HUES6 (cell line): ENCODE measurements around the gene TOP3B.

ENCODE experiments used
- H3K27ac ChIP-seq: 2 replicates; pipeline ENCODE4 v1.7.0; 2013; ENCODE audit warnings: low read depth, mild to moderate bottlenecking, low read length, inconsistent platforms
- H3K27me3 ChIP-seq: 2 replicates; pipeline ENCODE4 v1.6.1; 2013; ENCODE audit warnings: low read length; ENCODE audit not compliant: control insufficient read depth, insufficient read depth
- H3K36me3 ChIP-seq: 2 replicates; pipeline ENCODE4 v1.6.1; 2013; ENCODE audit warnings: low read length; ENCODE audit not compliant: control insufficient read depth, insufficient read depth
- H3K4me1 ChIP-seq: 2 replicates; pipeline ENCODE4 v1.6.1; 2013; ENCODE audit warnings: low read length; ENCODE audit not compliant: control insufficient read depth, insufficient read depth
- H3K4me3 ChIP-seq: 2 replicates; pipeline ENCODE4 v1.5.1; 2013; ENCODE audit warnings: low read depth, low read length
- H3K9ac ChIP-seq: one replicate; pipeline ENCODE4 v1.6.1; 2013; ENCODE audit warnings: mild to moderate bottlenecking, low read length
- H3K9me3 ChIP-seq: 2 replicates; pipeline ENCODE4 v1.6.1; 2013; ENCODE audit warnings: low read depth, low read length; ENCODE audit not compliant: control insufficient read depth, insufficient read depth

The TOP3B gene

DNA sequence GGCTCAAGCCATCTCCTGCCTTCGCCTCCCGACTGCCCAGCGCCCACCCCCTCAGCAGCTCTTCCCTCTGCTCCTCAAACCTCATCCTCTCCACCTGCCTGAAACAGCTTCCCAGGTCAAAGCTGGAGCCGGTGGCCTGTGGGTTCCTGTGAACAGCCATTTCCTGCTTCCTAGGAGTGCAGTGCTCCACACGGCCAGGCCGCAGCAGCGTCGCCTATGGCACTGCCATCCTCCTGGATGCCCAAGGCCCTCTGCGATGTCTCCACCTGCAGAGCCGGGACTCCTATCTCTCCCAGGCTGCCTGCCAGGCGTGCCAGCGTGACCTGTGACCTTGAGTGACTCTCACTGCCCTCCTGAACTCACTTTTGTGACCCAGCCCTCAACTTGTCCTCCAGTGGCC, 54.5 kb downstream of the TOP3B start:
- Histone ChIP-seq H3K9me3 (no peaks in the 10 kb centered on the region), H3K27ac (no peak overlapping the region), H3K27me3 (no peaks in the 10 kb centered on the region), H3K36me3 (peaks cover 22% of the 10 kb centered on the region), H3K9ac (no peak overlapping the region), H3K4me1 (peaks cover 35% of the 10 kb centered on the region), H3K4me3 (no peak overlapping the region)

DNA sequence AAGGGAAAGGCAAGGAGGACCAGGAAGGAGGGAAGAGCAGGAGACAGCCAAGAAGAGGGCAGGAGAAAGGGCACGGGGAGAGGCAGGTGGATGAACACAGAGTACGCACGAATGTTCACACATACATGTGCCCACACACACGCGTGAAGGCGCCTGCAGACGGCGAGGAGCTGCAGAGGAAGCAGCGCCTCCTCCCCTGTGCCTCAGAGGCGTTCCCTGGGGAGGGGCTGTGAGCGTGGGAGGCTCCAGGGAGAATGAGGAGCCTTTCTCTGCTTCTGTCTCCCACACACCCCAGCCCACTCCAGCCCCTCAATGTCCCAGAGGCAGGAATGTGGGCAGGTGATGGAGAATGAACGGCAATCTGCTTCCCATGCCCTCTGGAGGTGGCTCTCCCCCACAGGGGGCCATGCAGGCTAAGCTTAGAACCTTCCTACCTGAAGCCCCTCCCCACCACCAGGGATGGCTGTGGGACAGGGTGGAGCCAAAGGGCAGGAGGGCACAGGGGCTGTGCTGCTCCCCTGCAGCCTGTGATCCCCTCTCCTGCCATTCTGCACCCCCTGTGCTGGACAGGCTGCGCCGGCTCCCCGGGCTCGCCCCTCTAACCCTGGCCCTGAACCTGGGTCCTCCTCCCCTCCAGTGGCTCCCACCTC, 55.3 kb downstream of the TOP3B start:
- Histone ChIP-seq H3K9me3 (no peaks in the 10 kb centered on the region), H3K27me3 (no peaks in the 10 kb centered on the region), H3K36me3 (peaks cover 15% of the 10 kb centered on the region), H3K9ac (no peak overlapping the region), H3K4me1 (peaks cover 32% of the 10 kb centered on the region), H3K4me3 (no peak overlapping the region), H3K27ac (no peak overlapping the region)

DNA sequence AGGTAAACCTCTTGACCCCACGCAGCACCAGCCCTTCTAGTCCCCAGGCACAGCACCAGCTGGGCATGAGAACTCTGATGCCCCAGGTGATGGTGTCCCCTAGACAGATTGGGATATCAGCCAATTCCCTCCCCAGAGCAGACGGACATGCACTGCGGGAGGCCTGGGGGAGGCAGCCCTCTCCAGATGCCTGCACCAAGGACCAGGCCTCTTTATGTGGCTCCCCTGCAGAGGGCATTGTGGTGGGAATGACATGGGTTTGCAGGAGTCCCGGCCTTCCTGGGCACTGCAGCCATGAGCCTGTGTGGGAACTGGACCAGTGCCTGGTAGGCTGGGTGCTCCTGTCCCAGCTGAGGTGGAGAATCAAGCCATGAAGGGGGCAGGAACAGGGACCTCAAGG, 55.9 kb downstream of the TOP3B start:
- Histone ChIP-seq H3K27ac (no peak overlapping the region), H3K9ac (no peak overlapping the region), H3K4me3 (no peak overlapping the region), H3K4me1 (peaks cover 36% of the 10 kb centered on the region), H3K27me3 (no peaks in the 10 kb centered on the region), H3K9me3 (no peaks in the 10 kb centered on the region), H3K36me3 (peaks cover 12% of the 10 kb centered on the region)

DNA sequence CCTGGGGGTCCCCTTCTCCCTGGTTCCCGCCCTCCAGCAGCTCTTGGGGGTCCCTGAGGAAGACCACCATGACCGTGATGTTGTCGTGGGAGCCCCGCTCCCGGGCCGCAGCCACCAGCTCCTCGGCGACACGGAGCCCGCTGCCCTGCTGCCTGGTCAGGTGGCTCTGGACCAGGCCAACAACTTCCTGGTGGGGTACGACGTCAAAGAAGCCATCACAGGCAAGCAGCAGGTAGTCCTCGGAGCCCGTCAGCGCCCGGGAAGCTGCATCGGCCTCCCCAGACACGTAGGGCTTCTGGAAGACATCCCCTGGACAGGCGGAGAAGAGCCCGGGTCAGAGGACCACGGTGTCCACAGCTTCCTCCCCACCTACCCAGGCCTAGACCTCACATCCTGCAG, 59.4 kb downstream of the TOP3B start:
- Histone ChIP-seq H3K4me3 (no peak overlapping the region), H3K4me1 (peaks cover 58% of the 10 kb centered on the region), H3K36me3 (no peaks in the 10 kb centered on the region), H3K27ac (no peak overlapping the region), H3K9ac (no peak overlapping the region), H3K27me3 (no peaks in the 10 kb centered on the region), H3K9me3 (no peaks in the 10 kb centered on the region)

DNA sequence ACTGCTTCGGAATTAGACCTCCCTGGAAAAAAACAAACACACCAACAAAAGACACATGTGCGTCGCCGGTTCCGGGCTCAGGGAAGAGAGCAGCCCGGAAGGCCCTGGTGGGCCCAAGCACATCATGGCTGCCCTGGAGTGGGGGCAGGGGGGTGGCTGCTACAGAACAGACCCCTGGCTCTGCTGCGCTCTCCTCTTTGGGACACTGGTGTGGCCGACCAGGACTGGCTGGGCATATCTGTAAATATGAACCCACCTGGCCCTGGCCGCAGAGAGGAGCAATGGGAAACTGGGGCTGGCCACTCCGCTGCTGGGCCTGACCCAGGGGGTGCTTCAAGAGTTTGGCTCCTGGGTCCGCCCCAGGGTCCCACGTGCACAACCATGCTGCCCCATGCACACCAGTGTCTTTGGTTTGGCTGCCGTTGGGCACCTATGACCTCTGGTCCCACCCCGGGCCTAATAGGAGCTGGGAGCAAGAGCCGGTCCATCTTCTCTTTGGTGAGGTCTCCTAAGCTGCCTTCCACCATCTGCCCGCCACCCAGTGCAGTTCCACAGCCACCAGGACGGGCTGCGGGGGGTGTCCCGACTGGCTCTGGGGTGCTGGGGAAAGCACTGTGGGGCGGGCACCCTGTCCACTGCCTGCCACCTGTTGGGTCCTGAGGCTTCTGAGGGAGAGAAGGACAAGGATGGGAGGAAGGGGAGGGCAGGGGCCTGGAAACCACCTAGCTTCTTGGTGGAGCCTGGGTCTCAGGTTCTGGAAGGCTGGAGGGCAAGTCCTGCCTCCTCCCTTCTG, 60.0 kb downstream of the TOP3B start:
- H3K4me1 ChIP-seq = peaks cover 62% of the 10 kb centered on the region
- H3K9ac ChIP-seq = no peak overlapping the region
- H3K9me3 ChIP-seq = no peaks in the 10 kb centered on the region
- no peak overlapping the region for H3K4me3 ChIP-seq
- no peaks in the 10 kb centered on the region for H3K36me3 ChIP-seq
- H3K27ac ChIP-seq = peak overlapping the region; percentile 76
- no peaks in the 10 kb centered on the region for H3K27me3 ChIP-seq

DNA sequence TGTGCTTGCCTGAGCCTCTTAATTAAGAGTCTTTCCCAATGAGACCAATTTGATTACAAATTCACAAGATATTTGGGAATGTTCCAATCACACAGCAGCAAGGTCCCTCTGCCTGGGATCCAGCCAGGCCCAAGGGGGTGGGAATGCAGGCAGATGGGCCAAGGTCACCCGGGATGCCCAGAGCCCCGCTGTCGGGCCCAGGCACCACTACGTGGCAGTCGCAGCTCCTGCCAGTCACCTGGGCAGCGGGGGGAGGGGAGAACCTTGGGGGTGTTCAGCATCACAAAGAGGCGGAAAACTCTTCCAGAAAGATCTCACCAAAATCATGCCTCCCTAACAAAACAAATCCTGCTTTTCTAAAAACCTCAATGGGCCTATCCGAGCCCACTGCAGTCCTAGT, 60.9 kb downstream of the TOP3B start:
- Histone ChIP-seq H3K4me1 (peaks cover 62% of the 10 kb centered on the region), H3K9ac (no peak overlapping the region), H3K4me3 (no peak overlapping the region), H3K27me3 (no peaks in the 10 kb centered on the region), H3K27ac (peak overlapping the region; percentile 48), H3K9me3 (no peaks in the 10 kb centered on the region), H3K36me3 (no peaks in the 10 kb centered on the region)

DNA sequence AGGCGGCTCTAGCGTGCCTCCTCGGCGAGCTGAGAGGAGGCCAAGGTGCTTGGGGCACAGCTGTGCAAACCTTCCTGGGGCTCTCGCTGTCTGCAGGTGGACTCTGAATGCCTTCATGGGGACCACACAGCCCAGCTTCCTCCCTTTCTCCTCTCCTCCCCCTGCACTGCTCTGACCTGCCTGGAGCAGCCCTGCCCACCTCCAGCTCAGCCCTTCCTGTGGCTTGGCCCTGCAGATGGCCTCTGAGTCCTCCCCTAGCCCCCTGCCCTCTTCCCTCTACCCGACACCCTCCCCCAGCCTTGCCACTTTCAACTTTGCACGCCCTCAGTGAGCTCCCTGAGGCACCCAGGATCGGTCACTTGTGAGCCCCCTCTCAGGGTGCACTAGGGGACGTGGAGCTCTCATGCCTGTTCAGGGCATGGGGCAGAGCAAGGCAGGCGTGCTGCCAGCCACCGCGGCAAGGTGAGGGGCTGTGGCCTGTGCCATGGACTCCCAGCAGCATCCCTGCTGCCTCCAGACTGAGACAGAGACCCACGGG, 61.3 kb downstream of the TOP3B start:
- Histone ChIP-seq H3K4me1 (peaks cover 59% of the 10 kb centered on the region), H3K9me3 (no peaks in the 10 kb centered on the region), H3K4me3 (no peak overlapping the region), H3K36me3 (no peaks in the 10 kb centered on the region), H3K27ac (peak overlapping the region; percentile 48), H3K27me3 (no peaks in the 10 kb centered on the region), H3K9ac (no peak overlapping the region)

DNA sequence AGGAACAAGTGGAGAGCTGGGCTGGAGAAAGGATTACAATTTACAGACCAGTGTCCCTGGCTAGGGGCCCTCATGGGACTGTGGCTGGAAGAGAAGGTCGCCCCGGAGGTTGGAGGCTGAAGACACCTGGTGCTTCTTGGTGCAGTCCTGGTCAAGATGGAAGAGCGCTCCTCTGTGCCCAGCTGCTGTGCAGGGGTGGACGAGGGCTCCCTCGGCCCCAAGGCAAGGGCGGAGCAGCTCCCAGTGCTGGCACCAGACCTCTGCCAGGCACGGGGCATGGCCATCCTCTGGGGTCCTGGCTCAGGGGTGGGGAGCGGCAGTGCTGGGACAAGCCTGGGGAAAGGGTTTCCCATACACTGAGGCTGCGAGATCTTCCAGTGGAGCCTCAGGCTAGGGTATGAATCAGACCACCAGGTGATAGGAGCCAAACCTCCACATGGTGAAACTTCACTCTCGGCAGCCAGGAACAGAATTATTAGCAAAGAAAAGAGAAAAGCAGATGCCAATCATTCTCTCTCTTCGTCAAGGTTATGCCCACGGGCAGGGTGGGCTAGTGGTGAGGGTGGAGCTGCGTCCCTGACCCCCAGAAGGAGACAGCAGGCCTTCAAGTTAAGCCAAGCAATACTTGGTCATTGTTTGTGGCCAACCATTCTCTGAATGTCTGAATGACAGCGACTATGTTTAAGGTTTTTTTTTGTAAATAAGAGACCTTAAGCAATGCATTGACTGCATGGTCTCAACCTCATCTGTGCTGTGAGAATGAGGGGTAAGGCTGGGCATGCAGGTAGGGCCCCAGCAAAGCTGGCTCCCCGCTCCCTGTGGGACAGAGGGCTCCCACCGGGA, 62.0 kb downstream of the TOP3B start:
- Histone ChIP-seq H3K27ac (0 out of 2 replicates have a peak overlapping the region, but pooled peaks have one; percentile 48), H3K36me3 (no peaks in the 10 kb centered on the region), H3K4me1 (peaks cover 53% of the 10 kb centered on the region), H3K4me3 (no peak overlapping the region), H3K27me3 (no peaks in the 10 kb centered on the region), H3K9me3 (no peaks in the 10 kb centered on the region), H3K9ac (no peak overlapping the region)

DNA sequence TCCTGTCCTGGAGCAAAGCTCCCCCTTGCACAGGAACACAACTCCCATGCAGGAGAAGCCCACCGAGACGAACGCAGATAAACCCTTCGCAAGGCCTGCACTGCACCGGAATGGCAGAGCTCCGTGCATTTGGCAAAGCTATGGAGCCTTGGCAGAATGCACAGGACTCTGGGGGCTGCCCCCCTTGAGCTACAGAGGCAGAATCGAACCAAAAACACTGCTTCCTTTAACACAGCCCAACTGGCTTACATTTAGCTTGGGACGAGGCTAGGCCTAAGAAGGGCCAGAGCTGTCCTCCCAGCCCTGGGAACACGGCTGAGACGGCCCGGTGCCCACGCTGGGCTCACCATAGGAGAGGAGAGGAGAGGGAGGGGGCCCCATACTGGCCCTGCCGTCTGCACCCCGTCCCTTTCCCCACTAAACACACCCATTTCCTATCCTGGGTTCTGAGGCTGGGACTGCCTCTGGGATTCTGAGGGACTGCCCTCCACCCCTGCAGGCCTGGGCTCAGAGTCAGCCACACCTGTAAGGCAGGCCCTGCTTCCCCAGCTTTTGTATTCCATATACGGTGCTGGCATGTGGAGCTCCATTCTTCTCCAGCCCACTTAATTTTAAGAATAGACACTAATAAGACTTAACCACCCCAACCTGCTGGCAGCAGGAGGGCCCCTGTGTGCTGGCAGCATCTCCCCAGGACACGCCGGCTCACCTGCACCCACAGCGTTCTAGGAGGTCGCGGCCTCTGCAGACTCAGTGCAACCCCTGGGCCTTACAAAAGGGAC, 62.9 kb downstream of the TOP3B start:
- Histone ChIP-seq H3K36me3 (no peaks in the 10 kb centered on the region), H3K4me1 (peaks cover 47% of the 10 kb centered on the region), H3K9ac (no peak overlapping the region), H3K27me3 (no peaks in the 10 kb centered on the region), H3K9me3 (no peaks in the 10 kb centered on the region), H3K27ac (no peak overlapping the region), H3K4me3 (no peak overlapping the region)

DNA sequence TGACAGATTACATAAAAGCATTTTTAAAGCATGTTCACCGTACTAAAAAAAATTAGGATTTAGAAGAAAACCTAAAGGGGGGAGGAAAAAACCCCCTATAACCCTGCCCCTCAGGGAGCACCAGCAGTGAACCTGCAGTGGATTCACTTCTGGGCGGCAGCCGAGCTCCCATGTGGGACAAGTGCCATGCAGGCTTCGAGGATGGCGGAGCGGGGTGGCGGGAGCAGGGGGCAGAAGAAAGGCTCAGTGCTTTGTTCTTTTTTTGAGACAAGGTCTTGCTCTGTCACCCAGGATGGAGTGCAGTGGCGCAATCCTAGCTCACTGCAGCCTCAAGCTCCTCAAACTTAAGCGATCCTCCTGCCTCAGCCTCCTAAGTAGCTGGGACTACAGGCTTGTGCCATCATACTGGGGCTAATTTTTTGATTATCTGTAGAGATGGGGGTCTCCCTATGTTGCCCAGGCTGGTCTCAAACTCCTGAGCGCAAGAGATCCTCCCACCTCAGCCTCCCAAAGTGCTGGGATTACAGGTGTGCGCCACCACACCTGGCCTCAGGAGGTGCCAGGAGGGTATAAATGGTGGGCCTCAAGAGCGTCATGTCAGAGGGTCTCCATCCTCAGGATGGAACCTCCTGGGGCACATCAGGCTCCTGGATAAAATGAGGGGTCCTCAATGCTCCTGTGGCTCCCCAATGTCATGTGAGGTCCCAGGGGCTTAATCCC, 64.0 kb downstream of the TOP3B start:
- no peak overlapping the region for H3K9ac ChIP-seq
- peaks cover 47% of the 10 kb centered on the region for H3K4me1 ChIP-seq
- H3K9me3 ChIP-seq = no peaks in the 10 kb centered on the region
- H3K36me3 ChIP-seq = no peaks in the 10 kb centered on the region
- H3K4me3 ChIP-seq = no peak overlapping the region
- H3K27ac ChIP-seq = no peak overlapping the region
- no peaks in the 10 kb centered on the region for H3K27me3 ChIP-seq
